Subcutaneous abdominal adipose tissue (tissue), 5 donors: Measurements from ENCODE around the gene ZNF776.
"Not testable (repeated sequence)": the region's sequence is repeated elsewhere in the genome, so short reads cannot be mapped to it uniquely, and the experiment has no call there.

Experiments used
- H3K27ac ChIP-seq: one replicate; pipeline ENCODE4 v1.7.0; 2013; ENCODE audit warnings: low read depth, mild to moderate bottlenecking, inconsistent platforms, low read length, moderate library complexity
- H3K27me3 ChIP-seq, 5 donors: one replicate each; pipeline ENCODE4 v1.7.0; 2013; ENCODE audit warnings: low read length in 5 of 5, inconsistent platforms in 1 of 5; ENCODE audit not compliant: control insufficient read depth in 5 of 5, insufficient read depth in 4 of 5
- H3K36me3 ChIP-seq, 5 donors: one replicate each; pipeline ENCODE4 v1.7.0; 2013; ENCODE audit warnings: low read length in 5 of 5; ENCODE audit not compliant: control insufficient read depth in 5 of 5, insufficient read depth in 5 of 5
- H3K4me1 ChIP-seq, 5 donors: one replicate each; pipeline ENCODE4 v1.7.0; 2013; ENCODE audit warnings: low read length in 5 of 5, mild to moderate bottlenecking in 3 of 5, moderate library complexity in 1 of 5; ENCODE audit not compliant: control insufficient read depth in 5 of 5, insufficient read depth in 5 of 5
- H3K4me3 ChIP-seq, 5 donors: one replicate each; pipeline ENCODE4 v1.7.0; 2013; ENCODE audit warnings: low read length in 5 of 5, low read depth in 1 of 5
- H3K9ac ChIP-seq, 5 donors: one replicate each; pipeline ENCODE4 v1.7.0; 2013; ENCODE audit warnings: low read length in 5 of 5, mild to moderate bottlenecking in 4 of 5, moderate library complexity in 3 of 5
- H3K9me3 ChIP-seq, 5 donors: one replicate each; pipeline ENCODE4 v1.7.0; 2013; ENCODE audit warnings: low read length in 5 of 5; ENCODE audit not compliant: control insufficient read depth in 5 of 5
- donor health status: healthy.
- donor health status: healthy.
- donor health status: healthy.
- donor health status: healthy.
- donor health status: healthy.

ZNF776 gene

GRCh38 chr19:57738320-57738719 lies 8.3 kb upstream of the ZNF776 start:
- H3K36me3 ChIP-seq, H3K9ac ChIP-seq, H3K9me3 ChIP-seq, H3K27ac ChIP-seq, H3K27me3 ChIP-seq, H3K4me3 ChIP-seq, H3K4me1 ChIP-seq: not testable (repeated sequence)

- H3K9ac ChIP-seq, H3K4me3 ChIP-seq, H3K9me3 ChIP-seq, H3K27ac ChIP-seq, H3K4me1 ChIP-seq, H3K27me3 ChIP-seq, H3K36me3 ChIP-seq: not testable (repeated sequence)
Observed at GRCh38 chr19:57738770-57739169, 7.8 kb upstream of the ZNF776 start.

GRCh38 chr19:57747472-57747807 lies 825 bp downstream of the ZNF776 start:
- Histone ChIP-seq H3K9me3 (peaks cover 15 to 45% (median 29%) of the 10 kb centered on the region in 5 donors), H3K27ac (no peak overlapping the region), H3K36me3 (peaks cover 20 to 37% (median 34%) of the 10 kb centered on the region in 5 donors), H3K4me3 (peak overlapping the region; percentile 95 to 100 (median 99)), H3K27me3 (no peaks in the 10 kb centered on the region), H3K4me1 (peaks cover 1 to 25% (median 18%) of the 10 kb centered on the region in 5 donors), H3K9ac (peak overlapping the region; percentile 79 to 97 (median 95))

GRCh38 chr19:57748029-57748428 lies 1.4 kb downstream of the ZNF776 start:
- Histone ChIP-seq H3K4me1 (peaks cover 1 to 25% (median 18%) of the 10 kb centered on the region in 5 donors), H3K4me3 (peak overlapping the region; percentile 95 to 100 (median 99)), H3K27ac (no peak overlapping the region), H3K36me3 (peaks cover 26 to 42% (median 40%) of the 10 kb centered on the region in 5 donors), H3K9ac (no peak overlapping the region), H3K27me3 (no peaks in the 10 kb centered on the region), H3K9me3 (peaks cover 21 to 51% (median 35%) of the 10 kb centered on the region in 5 donors)

GRCh38 chr19:57754091-57754673 lies 7.6 kb downstream of the ZNF776 start:
- Histone ChIP-seq H3K9ac (no peak overlapping the region), H3K27ac (no peak overlapping the region), H3K9me3 (peaks cover 43 to 82% (median 54%) of the 10 kb centered on the region in 5 donors), H3K4me1 (peaks cover 0 to 7% (median 0%) of the 10 kb centered on the region in 5 donors), H3K27me3 (no peaks in the 10 kb centered on the region), H3K4me3 (peak overlapping the region; percentile 5 to 50 (median 30)), H3K36me3 (peaks cover 62 to 91% (median 83%) of the 10 kb centered on the region in 5 donors)

GRCh38 chr19:57755031-57755430 lies 8.4 kb downstream of the ZNF776 start:
- peaks cover 56 to 90% (median 85%) of the 10 kb centered on the region in 5 donors for H3K36me3 ChIP-seq
- H3K9ac ChIP-seq = no peak overlapping the region
- H3K27me3 ChIP-seq = no peaks in the 10 kb centered on the region
- H3K9me3 ChIP-seq = peaks cover 41 to 76% (median 48%) of the 10 kb centered on the region in 5 donors
- H3K27ac ChIP-seq = no peak overlapping the region
- H3K4me1 ChIP-seq = peaks cover 0 to 7% (median 0%) of the 10 kb centered on the region in 5 donors
- H3K4me3 ChIP-seq = peak overlapping the region in 4 of 5 donors; percentile 14 to 29 (median 22)

- Histone ChIP-seq H3K36me3 (peaks cover 49 to 77% (median 69%) of the 10 kb centered on the region in 5 donors), H3K9me3 (peaks cover 28 to 57% (median 35%) of the 10 kb centered on the region in 5 donors), H3K4me3 (no peak overlapping the region), H3K4me1 (peaks cover 0 to 7% (median 0%) of the 10 kb centered on the region in 5 donors), H3K9ac (no peak overlapping the region), H3K27me3 (no peaks in the 10 kb centered on the region), H3K27ac (no peak overlapping the region)
Observed at GRCh38 chr19:57757941-57758340, 11.3 kb downstream of the ZNF776 start.

- Histone ChIP-seq H3K9me3 (peaks cover 17 to 45% (median 25%) of the 10 kb centered on the region in 5 donors), H3K9ac (no peak overlapping the region)
Observed at GRCh38 chr19:57759096-57759495, 12.5 kb downstream of the ZNF776 start.

GRCh38 chr19:57769345-57770131 lies 22.9 kb downstream of the ZNF776 start, which contains the start of gene ZNF586:
TSS of gene ZNF586 (plus strand) at chr19:57769676. CDS start at chr19:57769843, 167 bp downstream.
- Histone ChIP-seq H3K27ac (no peak within 1 kb of the TSS), H3K9ac (peak within 1 kb of the TSS in 4 of 5 donors; percentile 71 to 89 (median 81)), H3K9me3 (peaks cover 0 to 17% (median 4%) of the 10 kb centered on the region in 5 donors), H3K36me3 (peaks cover 2 to 14% (median 9%) of the 10 kb centered on the region in 5 donors), H3K4me3 (peak within 1 kb of the TSS; percentile 75 to 93 (median 91)), H3K4me1 (peaks cover 0 to 16% (median 12%) of the 10 kb centered on the region in 5 donors), H3K27me3 (no peaks in the 10 kb centered on the region)

More at GRCh38 chr19:57759096-57759495, 12.5 kb downstream of the ZNF776 start:
- peak overlapping the region in 3 of 5 donors; percentile 4 to 15 (median 9) for H3K4me3 ChIP-seq
- H3K27me3 ChIP-seq = no peaks in the 10 kb centered on the region
- H3K36me3 ChIP-seq = peaks cover 40 to 68% (median 57%) of the 10 kb centered on the region in 5 donors
- H3K27ac ChIP-seq = no peak overlapping the region
- peaks cover 0 to 4% (median 0%) of the 10 kb centered on the region in 5 donors for H3K4me1 ChIP-seq

- peaks cover 2 to 20% (median 16%) of the 10 kb centered on the region in 5 donors for H3K36me3 ChIP-seq
- no peak overlapping the region for H3K9ac ChIP-seq
- peaks cover 0 to 16% (median 12%) of the 10 kb centered on the region in 5 donors for H3K4me1 ChIP-seq
- H3K27ac ChIP-seq = no peak overlapping the region
- peaks cover 0 to 24% (median 4%) of the 10 kb centered on the region in 5 donors for H3K9me3 ChIP-seq
- peak overlapping the region in 2 of 5 donors; percentile 4 to 32 for H3K4me3 ChIP-seq
- no peaks in the 10 kb centered on the region for H3K27me3 ChIP-seq
Observed at GRCh38 chr19:57771417-57771816, 24.8 kb downstream of the ZNF776 start.
